DMS79 treated with DMSO at 0.1 percent for 48 hours (cell line): ENCODE results near the gene GOT1.

Source experiments
- DNase-seq: peaks from one replicate; lab custom pipeline; 2025; lab: John Stamatoyannopoulos, UW

Gene GOT1

DNA sequence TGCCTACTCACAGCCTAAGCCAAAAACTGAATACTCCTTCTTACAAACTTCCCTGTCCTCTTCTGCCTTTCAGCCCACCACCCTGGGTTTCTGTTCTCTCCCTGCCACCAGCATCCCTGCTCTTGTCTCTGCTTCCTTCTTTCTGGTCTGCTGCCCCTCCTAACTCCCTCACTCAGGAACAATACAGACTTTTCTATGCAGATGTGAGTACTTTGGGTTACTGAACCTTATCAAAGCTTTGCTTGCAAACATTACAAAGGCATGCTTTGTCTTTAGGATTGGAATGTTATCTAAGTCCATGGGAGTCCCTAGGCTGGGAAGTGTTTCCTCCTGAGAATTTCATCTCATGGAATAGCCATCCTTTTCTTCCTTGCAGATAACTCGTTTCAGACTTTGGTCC is 72.3 kb downstream of the GOT1 start:
- DNase-seq: no peak

- peak; percentile 28 for DNase-seq
Measured at GRCh38 chr10:99357691-99358090, 72.7 kb downstream of the GOT1 start.

GRCh38 chr10:99353182-99353581 is 77.2 kb downstream of the GOT1 start:
- DNase-seq: no peak

DNA sequence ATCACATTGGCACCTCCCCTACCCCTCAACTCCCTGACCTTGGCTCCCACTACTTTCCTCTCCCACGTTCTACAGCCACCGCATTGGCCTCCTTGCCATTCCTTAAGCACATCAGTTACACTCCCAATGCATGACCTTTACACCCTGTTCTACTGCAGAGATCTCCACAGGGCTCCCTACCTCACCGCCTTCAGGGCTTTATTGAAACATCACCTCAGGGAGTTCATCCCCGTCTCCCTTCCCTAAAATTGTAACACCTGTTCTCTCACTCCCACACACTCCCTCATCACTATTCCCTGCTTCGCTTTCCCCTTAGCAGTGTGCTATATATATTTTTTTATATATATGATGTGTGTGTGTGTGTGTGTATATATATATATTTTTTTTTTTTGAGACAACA is 82.8 kb downstream of the GOT1 start:
- DNase-seq: no peak
